ENCODE measurements around the gene FAM131A.

DNA sequence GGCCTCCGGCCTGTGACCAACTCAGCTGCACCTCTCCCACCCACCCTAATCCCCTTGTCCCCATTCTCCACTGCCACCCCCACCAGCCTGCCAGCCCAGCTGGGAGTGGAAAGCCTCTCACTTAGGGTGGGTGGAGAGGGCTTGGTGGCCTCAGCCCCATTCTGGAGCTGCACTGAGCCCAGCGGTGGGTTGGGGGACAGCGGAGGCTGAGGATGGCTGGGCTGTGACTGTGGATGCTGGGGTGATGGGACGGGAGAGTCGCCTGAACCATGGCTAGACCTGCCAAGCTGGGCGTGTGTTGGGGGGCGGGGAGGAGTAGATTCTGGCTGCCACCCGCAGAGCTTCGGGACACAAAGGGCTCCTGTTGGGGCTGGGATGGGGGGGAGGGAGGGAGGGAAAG lies 22.2 kb downstream of the FAM131A start:
- TF ChIP-seq, protein P1, sequence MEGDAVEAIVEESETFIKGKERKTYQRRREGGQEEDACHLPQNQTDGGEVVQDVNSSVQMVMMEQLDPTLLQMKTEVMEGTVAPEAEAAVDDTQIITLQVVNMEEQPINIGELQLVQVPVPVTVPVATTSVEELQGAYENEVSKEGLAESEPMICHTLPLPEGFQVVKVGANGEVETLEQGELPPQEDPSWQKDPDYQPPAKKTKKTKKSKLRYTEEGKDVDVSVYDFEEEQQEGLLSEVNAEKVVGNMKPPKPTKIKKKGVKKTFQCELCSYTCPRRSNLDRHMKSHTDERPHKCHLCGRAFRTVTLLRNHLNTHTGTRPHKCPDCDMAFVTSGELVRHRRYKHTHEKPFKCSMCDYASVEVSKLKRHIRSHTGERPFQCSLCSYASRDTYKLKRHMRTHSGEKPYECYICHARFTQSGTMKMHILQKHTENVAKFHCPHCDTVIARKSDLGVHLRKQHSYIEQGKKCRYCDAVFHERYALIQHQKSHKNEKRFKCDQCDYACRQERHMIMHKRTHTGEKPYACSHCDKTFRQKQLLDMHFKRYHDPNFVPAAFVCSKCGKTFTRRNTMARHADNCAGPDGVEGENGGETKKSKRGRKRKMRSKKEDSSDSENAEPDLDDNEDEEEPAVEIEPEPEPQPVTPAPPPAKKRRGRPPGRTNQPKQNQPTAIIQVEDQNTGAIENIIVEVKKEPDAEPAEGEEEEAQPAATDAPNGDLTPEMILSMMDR (IDR thresholded peaks at IDR 0.05 in 8 of 11, conservative IDR thresholded peaks at IDR 0.05 in 3 of 11), result no peak
- TF ChIP-seq POLR2AphosphoS5 (IDR thresholded peaks at IDR 0.05) (no peak), POLR2A (IDR thresholded peaks at IDR 0.05) (no peak)
